Ishikawa (cell line): ENCODE measurements around the gene SRGAP2C.
"Not testable (repeated sequence)": the region's sequence is repeated elsewhere in the genome, so short reads cannot be mapped to it uniquely, and the experiment has no call there.

ENCODE experiments used
- EGR1 ChIP-seq: IDR thresholded peaks from 2 replicates; pipeline ENCODE4 v1.6.1; 2012
- EP300 ChIP-seq: IDR thresholded peaks from 2 replicates; pipeline ENCODE4 v1.6.1; 2012; ENCODE audit warnings: borderline replicate concordance
- FOXM1 ChIP-seq: IDR thresholded peaks from 2 replicates; pipeline ENCODE4 v1.6.1; 2012; ENCODE audit warnings: low read depth, borderline replicate concordance
- MAX ChIP-seq: IDR thresholded peaks from 2 replicates; pipeline ENCODE4 v1.6.1; 2012
- REST ChIP-seq: IDR thresholded peaks from 2 replicates; pipeline ENCODE4 v1.6.1; 2012; ENCODE audit warnings: low read depth, mild to moderate bottlenecking
- TAF1 ChIP-seq: IDR thresholded peaks from 2 replicates; pipeline ENCODE4 v1.6.1; 2012; ENCODE audit warnings: low read depth, mild to moderate bottlenecking
- TCF12 ChIP-seq: IDR thresholded peaks from 2 replicates; pipeline ENCODE4 v1.6.1; 2012; ENCODE audit warnings: low read depth
- USF1 ChIP-seq: IDR thresholded peaks from 2 replicates; pipeline ENCODE4 v1.6.1; 2012

GRCh38 chr1:121148489-121149190 is 36.1 kb upstream of the SRGAP2C start:
- TF ChIP-seq REST, EGR1, EP300, MAX, TCF12, TAF1, FOXM1, USF1: not testable (repeated sequence)
